Inferior parietal cortex (tissue), 1 donor: ENCODE measurements around the gene ZBED1.
"Not testable (repeated sequence)": the region's sequence is repeated elsewhere in the genome, so short reads cannot be mapped to it uniquely, and the experiment has no call there.

ENCODE experiments used
- DNase-seq: peaks from one replicate; pipeline ENCODE4 v3.0.0-alpha.2; 2016; ENCODE audit errors: extremely low spot score

The ZBED1 gene

GRCh38 chrX:2474963-2475726 lies 25.6 kb downstream of the ZBED1 start:
- DNase-seq = no peak

GRCh38 chrX:2474280-2474962 lies 26.4 kb downstream of the ZBED1 start:
- no peak for DNase-seq

- DNase-seq = not testable (repeated sequence)
These were observed 27.7 kb downstream of the ZBED1 start for GRCh38 chrX:2473064-2473463.

GRCh38 chrX:2471641-2472040 lies 29.1 kb downstream of the ZBED1 start:
- no peak for DNase-seq

- not testable (repeated sequence) for DNase-seq
These were observed 29.6 kb downstream of the ZBED1 start for GRCh38 chrX:2471126-2471525.

- not testable (repeated sequence) for DNase-seq
These were observed 30.9 kb downstream of the ZBED1 start for GRCh38 chrX:2469852-2470251.

GRCh38 chrX:2469196-2469685 lies 31.5 kb downstream of the ZBED1 start:
- DNase-seq = no peak

- DNase-seq = no peak
These were observed 32.2 kb downstream of the ZBED1 start for GRCh38 chrX:2468261-2469195.

GRCh38 chrX:2466876-2467656 lies 33.7 kb downstream of the ZBED1 start:
- no peak for DNase-seq

- DNase-seq = no peak
These were observed 36.1 kb downstream of the ZBED1 start for GRCh38 chrX:2464677-2465166.

GRCh38 chrX:2463973-2464676 lies 36.7 kb downstream of the ZBED1 start:
- no peak for DNase-seq

- DNase-seq = not testable (repeated sequence)
These were observed 37.3 kb downstream of the ZBED1 start for GRCh38 chrX:2463481-2463880.

- no peak for DNase-seq
These were observed 38.0 kb downstream of the ZBED1 start for GRCh38 chrX:2462780-2463179.

GRCh38 chrX:2462074-2462473 lies 38.7 kb downstream of the ZBED1 start:
- no peak for DNase-seq

- no peak for DNase-seq
These were observed 39.1 kb downstream of the ZBED1 start for GRCh38 chrX:2461711-2462016.

- not testable (repeated sequence) for DNase-seq
These were observed 39.7 kb downstream of the ZBED1 start for GRCh38 chrX:2460821-2461710.

- DNase-seq = not testable (repeated sequence)
These were observed 40.7 kb downstream of the ZBED1 start for GRCh38 chrX:2460048-2460447.

- no peak for DNase-seq
These were observed 42.5 kb downstream of the ZBED1 start for GRCh38 chrX:2458309-2458708.
